Measurements from ENCODE around the gene DDX3X.
"Not testable (repeated sequence)": the region's sequence is repeated elsewhere in the genome, so short reads cannot be mapped to it uniquely, and the experiment has no call there.

The DDX3X gene

GRCh38 chrX:41333744-41334362, at the start of gene DDX3X:
Gene DDX3X, plus strand, starts transcription at chrX:41334162. Its CDS starts 91 bp downstream, at chrX:41334253.
- DNase-seq (ENCODE audit: low read depth in 1 of 2, low spot score in 1 of 2): peak; percentile 51 to 92
- no peak for TF ChIP-seq JUND (IDR thresholded peaks at IDR 0.05; ENCODE audit: low read depth)
- in situ Hi-C loops (cut with HindIII; ENCODE audit: low pct_unique_long_range_greater_than_20kb, low sequenced_read_pairs): no loop called here

GRCh38 chrX:41285928-41286327, 48.0 kb upstream of the DDX3X start:
- in situ Hi-C loops (cut with HindIII; ENCODE audit: low pct_unique_long_range_greater_than_20kb, low sequenced_read_pairs); DNase-seq (ENCODE audit: low read depth in 1 of 2, low spot score in 1 of 2): not testable (repeated sequence)

DNA sequence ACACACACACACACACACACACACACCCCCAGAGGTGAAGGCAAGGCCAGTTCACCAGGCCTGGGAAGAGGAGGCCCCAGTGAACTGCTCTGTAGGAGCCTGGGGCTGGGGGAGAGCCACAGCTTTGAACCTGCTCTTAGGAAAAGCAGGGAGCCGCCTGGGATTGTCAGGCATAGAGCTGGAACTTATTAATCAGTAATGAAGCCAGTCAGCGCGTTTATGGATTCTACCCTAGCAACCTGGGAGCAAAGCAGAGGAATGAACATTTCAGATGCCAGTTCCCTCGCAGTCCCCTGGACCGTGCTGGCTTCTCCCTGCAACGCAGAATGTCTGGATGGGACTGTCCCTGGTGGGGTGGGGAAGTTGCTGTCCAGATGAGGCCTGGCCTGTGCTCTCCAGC, 45.3 kb upstream of the DDX3X start:
- no peak for DNase-seq (ENCODE audit: low read depth in 1 of 2, low spot score in 1 of 2)
- in situ Hi-C loops (cut with HindIII; ENCODE audit: low pct_unique_long_range_greater_than_20kb, low sequenced_read_pairs): no loop called here
- TF ChIP-seq JUND (IDR thresholded peaks at IDR 0.05; ENCODE audit: low read depth): no peak

GRCh38 chrX:41289095-41289494, 44.9 kb upstream of the DDX3X start:
- in situ Hi-C loops (cut with HindIII; ENCODE audit: low pct_unique_long_range_greater_than_20kb, low sequenced_read_pairs): no loop called here
- DNase-seq (ENCODE audit: low read depth in 1 of 2, low spot score in 1 of 2): no peak
- no peak for TF ChIP-seq JUND (IDR thresholded peaks at IDR 0.05; ENCODE audit: low read depth)

GRCh38 chrX:41291309-41291708, 42.7 kb upstream of the DDX3X start:
- DNase-seq (ENCODE audit: low read depth in 1 of 2, low spot score in 1 of 2): no peak
- in situ Hi-C loops (cut with HindIII; ENCODE audit: low pct_unique_long_range_greater_than_20kb, low sequenced_read_pairs): no loop called here
- TF ChIP-seq JUND (IDR thresholded peaks at IDR 0.05; ENCODE audit: low read depth): no peak

- peak in 1 of 2 experiments; percentile 69 for DNase-seq (ENCODE audit: low read depth in 1 of 2, low spot score in 1 of 2)
- TF ChIP-seq JUND (IDR thresholded peaks at IDR 0.05; ENCODE audit: low read depth): no peak
- in situ Hi-C loops (cut with HindIII; ENCODE audit: low pct_unique_long_range_greater_than_20kb, low sequenced_read_pairs): no loop called here
These were observed 40.7 kb upstream of the DDX3X start for GRCh38 chrX:41293269-41293668.

DNA sequence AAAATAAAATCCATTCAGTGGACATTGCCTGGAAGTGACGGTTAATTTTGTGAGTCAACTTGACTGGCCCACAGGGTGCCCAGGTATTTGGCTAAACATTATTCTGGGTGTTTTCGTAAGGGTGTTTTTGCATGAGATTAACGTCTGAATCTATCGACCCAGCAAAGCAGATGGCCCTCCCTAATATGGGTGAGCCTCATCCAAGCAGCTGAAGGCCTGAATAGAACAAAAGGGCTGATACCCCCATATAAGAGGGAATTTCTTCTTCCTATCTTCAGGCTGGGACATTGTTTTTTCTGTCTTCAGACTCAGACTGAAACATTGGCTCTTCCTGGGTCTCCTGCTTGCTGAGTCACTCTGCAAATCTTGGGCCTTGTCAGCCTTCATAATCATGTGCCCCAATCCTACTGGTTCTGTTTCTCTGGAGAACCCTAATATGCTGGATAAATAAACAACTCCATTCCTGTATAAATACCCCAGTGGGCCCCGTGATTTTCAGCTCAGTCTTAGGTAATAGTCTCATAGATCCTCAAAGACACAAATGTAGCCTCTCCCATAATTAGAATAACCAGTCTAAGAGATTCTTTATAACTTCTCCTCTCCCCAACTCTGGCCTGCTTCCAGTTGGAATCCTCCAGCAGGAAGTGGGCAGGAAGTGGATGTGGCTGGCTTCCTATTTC, 33.1 kb upstream of the DDX3X start:
- no peak for TF ChIP-seq JUND (IDR thresholded peaks at IDR 0.05; ENCODE audit: low read depth)
- no peak for DNase-seq (ENCODE audit: low read depth in 1 of 2, low spot score in 1 of 2)
- in situ Hi-C loops (cut with HindIII; ENCODE audit: low pct_unique_long_range_greater_than_20kb, low sequenced_read_pairs): no loop called here

DNA sequence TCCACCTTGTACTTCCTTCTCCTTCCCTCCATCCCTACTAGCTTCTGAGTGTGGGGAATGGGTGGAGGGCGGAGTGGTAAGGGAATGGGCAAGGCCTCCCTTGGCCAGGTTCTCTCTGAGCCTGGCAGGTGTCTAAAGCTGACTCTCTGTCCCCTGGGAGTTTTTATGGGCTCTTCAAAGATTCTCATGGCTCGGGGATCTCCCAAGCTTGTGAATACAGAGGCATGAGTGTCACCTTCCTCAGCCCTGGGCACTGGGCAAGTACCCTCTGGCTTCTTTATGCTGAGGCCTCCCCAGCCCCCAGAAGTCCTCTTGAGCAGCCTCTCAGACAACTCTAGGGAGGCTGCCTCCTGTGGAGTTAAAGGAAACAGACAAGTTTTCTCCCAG, 32.5 kb upstream of the DDX3X start:
- in situ Hi-C loops (cut with HindIII; ENCODE audit: low pct_unique_long_range_greater_than_20kb, low sequenced_read_pairs): no loop called here
- no peak for DNase-seq (ENCODE audit: low read depth in 1 of 2, low spot score in 1 of 2)

DNA sequence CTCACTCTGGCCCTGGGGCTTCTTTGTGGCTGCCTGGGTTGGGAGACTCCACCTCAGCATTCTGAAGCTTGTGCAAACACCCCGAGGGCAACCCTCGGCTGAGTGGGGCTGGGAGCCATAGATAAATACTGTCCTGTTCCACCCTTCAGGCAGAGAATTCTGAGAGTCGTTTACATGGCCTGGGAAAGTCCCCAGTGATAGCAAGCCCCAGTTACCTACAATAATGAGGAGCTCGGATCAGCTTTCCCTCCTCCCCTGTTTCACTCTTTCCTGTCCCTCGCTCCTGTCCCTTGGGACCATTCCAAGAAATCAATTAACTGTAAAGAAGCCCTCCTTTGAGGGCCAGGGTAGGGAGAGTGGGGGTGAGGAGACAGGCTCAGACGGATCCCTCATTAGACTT, 31.6 kb upstream of the DDX3X start:
- TF ChIP-seq JUND (IDR thresholded peaks at IDR 0.05; ENCODE audit: low read depth): no peak
- in situ Hi-C loops (cut with HindIII; ENCODE audit: low pct_unique_long_range_greater_than_20kb, low sequenced_read_pairs): no loop called here
- peak in 1 of 2 experiments; percentile 64 for DNase-seq (ENCODE audit: low read depth in 1 of 2, low spot score in 1 of 2)

More for the DNA sequence above, 32.5 kb upstream of the DDX3X start:
- no peak for TF ChIP-seq JUND (IDR thresholded peaks at IDR 0.05; ENCODE audit: low read depth)

DNA sequence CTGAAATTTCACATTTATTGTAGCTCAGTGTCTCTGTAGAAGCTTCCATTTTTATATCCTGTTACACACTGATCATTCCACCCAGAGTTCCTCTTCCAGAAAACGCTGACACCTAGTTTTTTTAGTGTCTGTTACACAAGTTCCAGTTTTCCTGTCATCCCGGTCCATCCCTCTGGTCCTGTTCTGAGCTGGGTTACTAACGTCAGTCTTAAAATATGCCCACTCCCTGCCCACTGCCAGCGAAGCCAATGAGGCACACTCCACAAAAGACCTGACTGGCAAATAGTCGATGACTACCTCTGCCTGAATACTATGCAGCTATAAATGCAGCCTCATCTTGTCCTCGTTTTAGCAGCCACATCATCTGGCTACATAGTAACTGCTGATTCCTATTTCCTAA, 30.9 kb upstream of the DDX3X start:
- in situ Hi-C loops (cut with HindIII; ENCODE audit: low pct_unique_long_range_greater_than_20kb, low sequenced_read_pairs): no loop called here
- no peak for TF ChIP-seq JUND (IDR thresholded peaks at IDR 0.05; ENCODE audit: low read depth)
- DNase-seq (ENCODE audit: low read depth in 1 of 2, low spot score in 1 of 2): no peak

- DNase-seq (ENCODE audit: low read depth in 1 of 2, low spot score in 1 of 2): no peak
- in situ Hi-C loops (cut with HindIII; ENCODE audit: low pct_unique_long_range_greater_than_20kb, low sequenced_read_pairs): no loop called here
- no peak for TF ChIP-seq JUND (IDR thresholded peaks at IDR 0.05; ENCODE audit: low read depth)
These were observed 29.8 kb upstream of the DDX3X start for GRCh38 chrX:41304178-41304577.

- TF ChIP-seq JUND (IDR thresholded peaks at IDR 0.05; ENCODE audit: low read depth): no peak
- in situ Hi-C loops (cut with HindIII; ENCODE audit: low pct_unique_long_range_greater_than_20kb, low sequenced_read_pairs): no loop called here
- no peak for DNase-seq (ENCODE audit: low read depth in 1 of 2, low spot score in 1 of 2)
These were observed 24.9 kb upstream of the DDX3X start for GRCh38 chrX:41308884-41309647.

DNA sequence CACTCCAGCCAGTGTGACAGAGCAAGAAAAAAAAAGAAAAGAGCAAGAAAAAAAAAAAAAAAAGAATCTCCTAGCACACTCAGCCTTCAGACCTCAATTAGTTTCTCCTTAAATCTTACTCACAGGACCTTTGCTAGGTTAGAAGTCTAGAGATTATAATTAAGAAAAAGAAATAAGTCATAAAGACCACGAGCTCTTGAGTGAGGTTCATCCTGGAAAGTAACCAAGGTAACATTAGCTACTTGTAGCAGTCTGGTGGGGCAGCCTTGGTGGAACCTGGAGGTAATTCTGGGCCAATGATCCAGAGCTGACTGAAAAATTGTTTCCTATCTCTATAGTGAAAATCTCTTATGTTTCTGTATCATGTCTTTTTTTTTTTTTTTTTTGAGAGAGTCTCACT, 21.2 kb upstream of the DDX3X start:
- no peak for TF ChIP-seq JUND (IDR thresholded peaks at IDR 0.05; ENCODE audit: low read depth)
- no peak for DNase-seq (ENCODE audit: low read depth in 1 of 2, low spot score in 1 of 2)
- in situ Hi-C loops (cut with HindIII; ENCODE audit: low pct_unique_long_range_greater_than_20kb, low sequenced_read_pairs): no loop called here
